Occipital lobe (tissue), 2 donors: ENCODE data around the gene SART3. TPM values are rescaled to one million over a fixed set of nuclear protein-coding genes. Genes with fewer than 3 reads are reported as not detected.

Source experiments
- DNase-seq: peaks from one replicate; lab custom pipeline; 2025; lab: John Stamatoyannopoulos, UW
- total RNA-seq: library from RNA; depleted of rRNA; stranded (reverse); fragments of >200 nt; gene quantifications from one replicate; pipeline ENCODE4 v1.2.3, GENCODE V29; 2014

The SART3 gene
- total RNA-seq, 1 donor from 2014 or later, result 66.0 TPM

- DNase-seq, result no peak
Observed at GRCh38 chr12:108525681-108526080, 35.3 kb downstream of the SART3 start.

- DNase-seq, result no peak
Observed at GRCh38 chr12:108523365-108523764, 37.6 kb downstream of the SART3 start.

GRCh38 chr12:108519558-108519957 is 41.4 kb downstream of the SART3 start:
- DNase-seq, result no peak

- DNase-seq, result no peak
Observed at GRCh38 chr12:108518716-108519496, 42.1 kb downstream of the SART3 start.

GRCh38 chr12:108518101-108518715 is 42.8 kb downstream of the SART3 start:
- no peak for DNase-seq

- DNase-seq, result no peak
Observed at GRCh38 chr12:108517288-108518100, 43.5 kb downstream of the SART3 start.

- no peak for DNase-seq
Observed at GRCh38 chr12:108516511-108517275, 44.3 kb downstream of the SART3 start.

- DNase-seq, result no peak
Observed at GRCh38 chr12:108515916-108516315, 45.1 kb downstream of the SART3 start.

GRCh38 chr12:108514973-108515814 is 45.8 kb downstream of the SART3 start, which contains the start of gene FICD:
TSS of gene FICD (plus strand) at chr12:108515277. CDS start at chr12:108516973, 1,696 bp downstream.
- DNase-seq, result peak; percentile 100

- DNase-seq, result no peak
Observed at GRCh38 chr12:108514468-108514972, 46.5 kb downstream of the SART3 start.

- peak; percentile 57 for DNase-seq
Observed at GRCh38 chr12:108511633-108512540, 49.1 kb downstream of the SART3 start.

- no peak for DNase-seq
Observed at GRCh38 chr12:108510836-108511235, 50.1 kb downstream of the SART3 start.

GRCh38 chr12:108509806-108510205 is 51.2 kb downstream of the SART3 start:
- no peak for DNase-seq

- no peak for DNase-seq
Observed at GRCh38 chr12:108507971-108508642, 52.9 kb downstream of the SART3 start.

- DNase-seq, result no peak
Observed at GRCh38 chr12:108505129-108505528, 55.8 kb downstream of the SART3 start.

GRCh38 chr12:108502922-108503321 is 58.1 kb downstream of the SART3 start:
- no peak for DNase-seq

GRCh38 chr12:108498136-108498535 is 62.8 kb downstream of the SART3 start:
- no peak for DNase-seq

GRCh38 chr12:108495823-108496579 is 65.0 kb downstream of the SART3 start:
- DNase-seq, result no peak
